Upper lobe of right lung (tissue), 1 donor: Measurements from ENCODE around the gene ETNK1. TPM values are rescaled to one million over a fixed set of nuclear protein-coding genes. Genes with fewer than 3 reads are reported as not detected.
A peak's percentile ranks its signal among the peaks of the same experiment; 100 is the strongest.

Source experiments
- ATAC-seq: fragments of 200-7000 bp; cut with Tn5 transposase; one replicate; pipeline ENCODE4 v1.9.1; 2020; ENCODE audit warnings: mild to moderate bottlenecking, moderate library complexity
- DNase-seq: peaks from one replicate; pipeline ENCODE4 v3.0.0-alpha.2; 2020
- H3K27ac ChIP-seq: fragments of 200-600 bp; one replicate; pipeline ENCODE4 v1.8.0; 2022
- H3K27me3 ChIP-seq: fragments of 200-600 bp; one replicate; pipeline ENCODE4 v1.8.0; 2022; ENCODE audit warnings: mild to moderate bottlenecking
- H3K36me3 ChIP-seq: fragments of 200-600 bp; one replicate; pipeline ENCODE4 v1.8.0; 2022
- H3K4me1 ChIP-seq: fragments of 200-600 bp; one replicate; pipeline ENCODE4 v1.8.0; 2022
- H3K4me3 ChIP-seq: fragments of 200-600 bp; one replicate; pipeline ENCODE4 v1.8.0; 2022; ENCODE audit warnings: mild to moderate bottlenecking
- H3K9me3 ChIP-seq: fragments of 200-600 bp; one replicate; pipeline ENCODE4 v1.8.0; 2022
- CTCF ChIP-seq: fragments of 200-600 bp; IDR thresholded peaks from one replicate; pipeline ENCODE4 v1.8.0; 2022; ENCODE audit warnings: antibody characterized with exemption
- intact Hi-C: fragments of 100-400 bp; cut with DNase I; formaldehyde crosslinking; loops from one replicate; pipeline ENCODE4 v1.11.0; 2022
- total RNA-seq: library from RNA; stranded (reverse); fragmentation: NEBNext Ultra II Directional; extraction: Animal tissue kit (Norgen Biotek cat#: 25700); gene quantifications from one replicate; pipeline ENCODE4 v1.2.1, GENCODE V29; 2021
- donor health status: DM: no; HTN: yes; CAD: no; lungs with severe emphysema.

Gene ETNK1
- total RNA-seq, 1 donor from 2014 or later, result 86.2 TPM

DNA sequence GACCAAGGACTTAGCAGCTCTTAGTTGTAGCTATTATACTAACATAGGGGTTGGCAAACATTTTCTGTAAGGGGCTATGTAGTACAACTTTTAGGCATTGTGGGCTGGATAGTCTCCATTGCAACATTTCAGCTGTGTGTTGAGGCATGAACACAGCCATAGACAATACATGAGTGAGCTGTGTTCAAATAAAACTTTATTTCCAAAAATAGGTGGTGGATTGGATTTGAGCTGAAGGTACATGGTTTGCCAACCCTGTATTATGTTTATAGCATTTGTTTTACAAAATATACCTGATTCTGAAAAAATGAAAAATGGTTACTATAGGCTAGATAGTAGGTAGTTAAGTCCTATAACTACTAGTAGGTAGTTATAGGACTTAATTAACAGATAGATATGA is 40.5 kb downstream of the ETNK1 start:
- Histone ChIP-seq H3K36me3 (peaks cover 6% of the 10 kb centered on the region), H3K4me1 (no peaks in the 10 kb centered on the region), H3K9me3 (no peaks in the 10 kb centered on the region), H3K4me3 (no peak overlapping the region), H3K27me3 (no peaks in the 10 kb centered on the region), H3K27ac (no peak overlapping the region)
- TF ChIP-seq CTCF, result no peak
- no peak for ATAC-seq
- DNase-seq, result no peak
- intact Hi-C loops, result no loop called here

DNA sequence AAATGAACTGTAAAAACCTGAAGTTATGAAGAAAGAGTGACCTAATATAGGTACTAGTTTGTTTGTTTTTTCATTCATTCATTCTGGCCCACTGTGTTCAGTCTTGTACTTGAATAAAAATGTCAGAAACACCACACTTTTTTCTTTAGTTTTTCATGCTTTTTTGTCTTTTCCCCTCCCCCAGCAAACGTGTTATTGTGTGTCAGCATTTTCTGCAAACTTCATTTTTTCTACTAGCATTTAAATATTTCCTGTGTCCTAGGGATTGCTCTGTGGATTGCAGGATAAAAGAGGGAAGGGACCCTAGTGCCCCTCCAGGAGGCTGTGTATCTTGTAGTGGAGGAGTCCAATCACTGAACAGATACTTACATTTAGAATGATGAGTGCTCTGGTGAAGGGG is 42.2 kb downstream of the ETNK1 start:
- ATAC-seq (no peak), DNase-seq (no peak)
- no peak for TF ChIP-seq CTCF
- H3K9me3 ChIP-seq, result no peaks in the 10 kb centered on the region
- intact Hi-C loops, result no loop called here
- no peak overlapping the region for H3K27ac ChIP-seq
- no peaks in the 10 kb centered on the region for H3K27me3 ChIP-seq
- no peaks in the 10 kb centered on the region for H3K4me1 ChIP-seq
- peaks cover 14% of the 10 kb centered on the region for H3K36me3 ChIP-seq
- H3K4me3 ChIP-seq, result no peak overlapping the region

DNA sequence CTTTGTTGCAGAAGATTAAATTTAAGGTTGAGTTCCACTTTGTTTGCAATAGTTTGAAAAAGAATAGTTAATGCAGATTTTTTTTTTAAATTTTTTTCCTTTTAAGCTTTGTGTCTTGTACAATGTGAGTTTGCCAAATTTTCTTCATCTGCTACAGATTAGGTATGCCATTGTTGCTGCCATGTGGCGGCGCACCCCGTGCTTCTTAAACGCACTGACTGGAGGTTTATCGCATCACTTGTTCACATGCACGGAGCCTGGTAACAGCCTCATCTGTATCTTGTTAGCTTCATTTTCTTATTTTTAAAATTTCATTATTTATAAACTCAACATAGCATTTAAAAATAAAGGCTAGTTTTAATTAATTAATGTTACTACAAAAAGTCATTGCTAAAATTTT is 43.5 kb downstream of the ETNK1 start:
- no peak for TF ChIP-seq CTCF
- intact Hi-C loops, result no loop called here
- no peak for ATAC-seq
- Histone ChIP-seq H3K27me3 (no peaks in the 10 kb centered on the region), H3K9me3 (no peaks in the 10 kb centered on the region), H3K4me1 (no peaks in the 10 kb centered on the region), H3K27ac (no peak overlapping the region), H3K36me3 (peaks cover 9% of the 10 kb centered on the region), H3K4me3 (no peak overlapping the region)
- no peak for DNase-seq

GRCh38 chr12:22670762-22671161 is 45.8 kb downstream of the ETNK1 start:
- no peaks in the 10 kb centered on the region for H3K9me3 ChIP-seq
- ATAC-seq, result no peak
- H3K27me3 ChIP-seq, result no peaks in the 10 kb centered on the region
- no peak for DNase-seq
- H3K36me3 ChIP-seq, result peaks cover 26% of the 10 kb centered on the region
- no peak overlapping the region for H3K4me3 ChIP-seq
- peak; percentile 30 for TF ChIP-seq CTCF
- intact Hi-C loops, result no loop called here
- H3K27ac ChIP-seq, result no peak overlapping the region
- H3K4me1 ChIP-seq, result no peaks in the 10 kb centered on the region

GRCh38 chr12:22672951-22673350 is 48.0 kb downstream of the ETNK1 start:
- Histone ChIP-seq H3K27me3 (no peaks in the 10 kb centered on the region), H3K4me3 (no peak overlapping the region), H3K9me3 (no peaks in the 10 kb centered on the region), H3K27ac (no peak overlapping the region), H3K36me3 (peaks cover 28% of the 10 kb centered on the region), H3K4me1 (no peaks in the 10 kb centered on the region)
- DNase-seq (no peak), ATAC-seq (no peak)
- intact Hi-C loops, result no loop called here
- no peak for TF ChIP-seq CTCF
